A549 treated with AZD2906 at 1 μM for 4 hours (cell line): ENCODE data around the gene MTG1. TPM values are rescaled to one million over a fixed set of nuclear protein-coding genes. Genes with fewer than 3 reads are reported as not detected.

Experiments used
- total RNA-seq: library from RNA; stranded (reverse); fragments of 200-300 nt; extraction: Qiagen RNA extraction; gene quantifications from 5 replicates; pipeline ENCODE4 v1.2.3, GENCODE V29; 2022

The MTG1 gene
- total RNA-seq, result 43.3 to 54.1 TPM (median 51.3 TPM) in 5 replicates

GRCh38 chr10:133394064-133394663, at the start of gene MTG1:
Gene MTG1 (plus strand): TSS chr10:133394157. CDS start chr10:133394221, 64 bp downstream.

GRCh38 chr10:133357285-133358161, 36.4 kb upstream of the MTG1 start, which contains the start of gene FUOM:
Gene FUOM (minus strand): TSS chr10:133358019. CDS start chr10:133358007, 12 bp downstream.

GRCh38 chr10:133373174-133374090, 20.5 kb upstream of the MTG1 start, which contains the start of gene ECHS1:
Gene ECHS1 (minus strand): TSS chr10:133373354. CDS start chr10:133373333, 21 bp downstream.

GRCh38 chr10:133379152-133379800, 14.7 kb upstream of the MTG1 start, which contains the start of gene PAOX:
Gene PAOX (plus strand): TSS chr10:133379262. CDS start chr10:133379317, 55 bp downstream.

GRCh38 chr10:133424601-133425000, 30.6 kb downstream of the MTG1 start, which contains the start of gene SPRN:
Gene SPRN (minus strand): TSS chr10:133424625. CDS start chr10:133423681, 944 bp downstream.

GRCh38 chr10:133453516-133454203, 59.7 kb downstream of the MTG1 start, which contains the start of gene SCART1:
Gene SCART1 (plus strand): TSS chr10:133453945. CDS start chr10:133453998, 53 bp downstream.

Other genes with a start within 250 kb of the MTG1 start
- 0.74 to 2.0 TPM (median 1.2 TPM) in 5 replicates for gene KNDC1, start 233.9 kb upstream of the MTG1 start, total RNA-seq
- gene UTF1, start 163.9 kb upstream of the MTG1 start, total RNA-seq, result not detected in 5 replicates
- gene VENTX, start 156.3 kb upstream of the MTG1 start, total RNA-seq, result 0.02 TPM in 1 of 5 replicates, not detected in the others
- gene ADAM8, start 117.3 kb upstream of the MTG1 start, total RNA-seq, result 2.2 to 4.2 TPM (median 2.9 TPM) in 5 replicates
- 31.3 to 45.8 TPM (median 42.1 TPM) in 5 replicates for gene TUBGCP2, start 85.3 kb upstream of the MTG1 start, total RNA-seq
- gene ZNF511, start 85.2 kb upstream of the MTG1 start, total RNA-seq, result 60.4 to 72.4 TPM (median 65.9 TPM) in 5 replicates
- gene CALY, start 57.3 kb upstream of the MTG1 start, total RNA-seq, result 0.07 to 0.78 TPM (median 0.63 TPM) in 5 replicates
- 0.15 to 0.16 TPM in 2 of 5 replicates, not detected in the others for gene PRAP1, start 46.8 kb upstream of the MTG1 start, total RNA-seq
- gene FUOM, start 36.1 kb upstream of the MTG1 start, total RNA-seq, result 14.2 to 18.2 TPM (median 14.9 TPM) in 5 replicates
- gene ECHS1, start 20.8 kb upstream of the MTG1 start, total RNA-seq, result 128 to 156 TPM (median 144 TPM) in 5 replicates
- 1.5 to 2.4 TPM (median 2.0 TPM) in 5 replicates for gene PAOX, start 14.9 kb upstream of the MTG1 start, total RNA-seq
- 0.30 to 0.39 TPM (median 0.32 TPM) in 5 replicates for gene SPRN, start 30.5 kb downstream of the MTG1 start, total RNA-seq
- 0.10 to 0.32 TPM (median 0.20 TPM) in 5 replicates for gene SCART1, start 59.8 kb downstream of the MTG1 start, total RNA-seq
- 0.15 to 0.40 TPM (median 0.23 TPM) in 4 of 5 replicates, not detected in the other for gene CYP2E1, start 133.2 kb downstream of the MTG1 start, total RNA-seq
- gene SYCE1, start 171.4 kb downstream of the MTG1 start, total RNA-seq, result not detected in 5 replicates
- gene FRG2B, start 232.6 kb downstream of the MTG1 start, total RNA-seq, result 0.08 to 0.16 TPM (median 0.14 TPM) in 5 replicates